ENCODE data around the gene GRIN1. TPM values are rescaled to one million over a fixed set of nuclear protein-coding genes. Genes with fewer than 3 reads are reported as not detected.
A peak's percentile ranks its signal among the peaks of the same experiment; 100 is the strongest.
"Not testable (repeated sequence)": the region's sequence is repeated elsewhere in the genome, so short reads cannot be mapped to it uniquely, and the experiment has no call there.

GRIN1 gene
- polyA plus RNA-seq, 10 donors = 0.07 TPM; not detected in 8

DNA sequence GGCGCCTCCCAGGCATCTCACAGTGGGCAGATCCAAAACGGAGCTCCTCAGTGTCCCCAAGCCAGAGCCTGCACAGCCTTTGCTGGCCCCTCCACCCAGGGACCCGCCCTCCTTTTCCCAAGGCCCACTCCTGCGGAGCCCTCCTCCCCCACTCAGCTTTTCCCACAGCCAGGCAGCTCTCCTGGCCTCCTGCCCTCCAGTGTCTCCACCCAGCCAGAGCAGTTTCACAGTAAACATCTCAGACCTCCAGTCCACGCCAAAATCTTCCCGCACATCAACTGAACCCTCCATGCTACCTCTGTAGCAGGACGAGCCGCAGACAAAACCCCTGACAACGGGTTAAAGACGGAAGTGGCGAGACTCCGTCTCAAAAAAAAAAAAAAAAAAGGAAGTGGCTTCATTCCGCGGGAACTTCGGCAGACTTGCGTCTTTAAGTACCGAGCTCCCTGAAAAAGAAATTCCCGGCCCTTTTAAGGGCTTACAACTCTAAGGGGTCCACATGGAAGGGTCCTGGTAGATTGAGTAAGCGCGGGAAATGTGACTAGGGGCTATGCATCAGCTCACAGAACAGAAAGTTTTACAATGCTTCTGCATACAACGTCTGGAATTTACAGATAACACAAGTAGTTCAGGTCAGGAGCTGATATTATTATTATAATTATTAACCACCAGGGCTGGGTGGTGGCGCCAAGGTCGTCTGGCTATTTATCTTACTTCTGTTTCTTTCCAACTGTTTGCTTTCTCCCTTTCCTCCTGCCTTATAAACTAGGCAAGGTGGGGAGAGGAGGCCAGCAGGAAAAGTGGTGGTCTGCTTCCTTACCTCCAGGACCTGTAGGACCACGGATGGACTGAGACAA is 11.4 kb upstream of the GRIN1 start:
- no peak for DNase-seq

DNA sequence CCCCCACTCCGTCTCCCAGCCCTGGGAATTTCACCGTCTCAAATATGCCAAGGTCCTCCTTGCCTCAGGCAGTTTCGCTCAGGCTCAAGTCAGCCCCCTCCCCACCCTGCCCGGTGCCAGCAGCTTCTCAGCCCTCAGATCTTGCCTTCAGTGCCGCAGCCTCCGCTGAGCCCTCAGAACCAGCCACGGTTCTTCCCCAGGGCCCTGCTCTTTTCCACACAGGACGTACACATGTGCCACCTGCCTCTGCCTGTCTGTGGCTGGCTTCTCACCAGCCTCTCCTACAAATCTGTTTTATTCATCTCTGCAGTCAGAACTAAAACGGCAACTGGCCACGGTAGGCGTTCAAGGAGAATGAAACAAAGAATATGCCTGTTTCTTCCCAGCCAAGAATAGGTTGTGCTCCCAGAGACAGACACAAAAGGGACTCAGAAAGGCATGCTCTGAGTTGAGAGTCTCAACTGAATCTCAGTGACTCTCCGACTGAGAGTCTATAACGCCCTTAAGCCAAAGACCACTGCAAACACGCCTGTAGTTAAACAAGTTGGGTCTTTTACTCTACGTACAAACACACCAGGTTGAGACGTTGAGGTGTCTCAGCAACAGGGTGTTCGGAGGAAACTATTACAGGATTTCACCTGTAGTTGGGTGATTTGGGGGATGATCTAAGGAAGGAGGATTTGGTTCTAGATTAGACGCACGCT is 10.6 kb upstream of the GRIN1 start:
- no peak for DNase-seq

DNA sequence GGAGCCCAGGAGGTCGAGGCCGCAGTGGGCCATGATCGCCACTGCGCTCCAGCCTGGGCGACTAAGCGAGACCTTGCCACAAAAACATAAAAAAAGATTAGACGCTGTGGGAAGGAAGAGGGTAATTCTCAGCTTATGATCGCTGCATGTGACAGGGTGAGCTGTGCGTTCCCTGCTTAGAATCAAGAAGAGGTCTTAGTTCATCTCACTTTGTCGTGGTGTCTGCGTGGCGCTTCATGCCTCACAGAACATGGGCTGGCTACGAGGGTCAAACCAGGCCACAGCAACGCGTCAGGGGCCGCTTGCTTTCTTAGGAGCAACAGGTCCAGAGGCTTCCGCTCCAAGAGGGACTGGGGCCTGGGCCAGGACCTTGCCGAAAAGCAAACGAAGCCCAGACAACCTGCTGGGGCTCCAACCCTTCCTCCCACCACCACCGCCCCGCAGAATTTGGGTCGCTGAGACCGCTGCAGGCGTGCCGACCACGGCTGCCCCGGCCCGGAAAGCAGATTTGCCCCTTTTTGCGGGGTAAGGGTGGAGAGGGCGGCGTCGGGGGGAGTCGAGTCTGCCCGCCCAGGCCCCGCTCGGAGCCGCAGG is 10.0 kb upstream of the GRIN1 start:
- no peak for DNase-seq

DNA sequence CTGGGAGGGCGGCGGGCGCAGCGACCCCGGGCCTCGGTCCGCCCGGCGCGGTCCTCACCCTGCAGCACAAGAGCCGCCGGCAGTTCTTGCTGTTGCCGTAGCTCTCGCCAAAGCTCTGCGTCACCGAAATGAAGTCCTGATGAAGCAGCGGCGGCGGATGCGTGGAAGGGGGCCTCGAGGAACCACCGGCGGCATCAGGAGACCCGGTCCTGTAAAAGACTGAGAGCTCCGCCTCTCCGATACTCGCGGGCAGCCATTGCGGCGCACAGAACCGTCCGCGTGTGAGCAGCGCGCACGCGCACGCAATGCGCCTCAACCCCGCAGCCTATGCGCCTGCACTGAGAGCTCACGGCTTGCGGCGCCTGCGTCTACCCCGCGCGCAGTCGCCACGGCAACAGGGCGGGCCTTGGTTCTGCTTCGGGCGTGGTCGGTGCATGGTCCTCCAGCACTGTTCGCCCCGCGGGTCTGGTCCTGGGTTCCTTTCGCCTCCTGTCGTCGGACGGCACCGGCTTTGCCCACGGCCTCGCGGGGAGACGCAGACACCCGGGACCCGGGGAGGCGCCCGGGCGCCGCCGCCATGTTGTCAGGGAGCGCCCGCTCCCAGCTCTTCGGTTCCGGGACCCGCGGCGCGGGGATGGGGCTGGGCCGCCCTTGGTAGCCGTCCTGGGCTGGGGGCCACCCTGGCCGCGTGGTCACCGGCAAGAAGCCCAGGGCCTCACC is 9.3 kb upstream of the GRIN1 start:
- DNase-seq = peak; percentile 83 to 95 (median 90)

DNA sequence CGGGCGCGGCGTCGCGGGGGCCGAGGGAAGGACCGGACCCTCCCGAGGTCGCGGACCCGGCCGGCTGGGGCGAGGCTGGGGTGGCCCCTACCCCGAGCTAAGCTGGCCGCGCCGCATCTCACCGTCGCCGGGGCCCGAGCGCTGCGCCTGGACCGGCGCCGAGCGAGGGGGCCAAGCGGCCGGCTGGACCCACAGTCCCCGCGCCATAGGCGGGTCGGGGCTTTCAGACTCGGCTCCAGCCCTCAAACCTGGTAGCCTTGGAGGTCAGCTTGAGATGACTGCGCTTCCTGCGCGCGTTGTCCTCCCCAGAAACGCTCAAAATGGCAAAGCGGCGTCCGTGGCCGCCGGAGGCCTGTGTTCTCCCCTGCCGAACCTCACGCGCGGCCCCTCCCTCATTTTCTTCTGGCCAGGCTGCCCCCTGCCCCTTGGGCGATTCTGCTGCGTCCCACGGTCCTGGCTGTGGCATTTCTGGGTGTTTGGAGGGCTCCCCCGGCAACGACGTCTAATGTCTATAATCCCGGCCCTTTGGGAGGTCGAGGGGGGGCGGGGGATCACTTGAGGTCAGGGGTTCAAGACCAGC is 8.7 kb upstream of the GRIN1 start:
- DNase-seq = no peak

DNA sequence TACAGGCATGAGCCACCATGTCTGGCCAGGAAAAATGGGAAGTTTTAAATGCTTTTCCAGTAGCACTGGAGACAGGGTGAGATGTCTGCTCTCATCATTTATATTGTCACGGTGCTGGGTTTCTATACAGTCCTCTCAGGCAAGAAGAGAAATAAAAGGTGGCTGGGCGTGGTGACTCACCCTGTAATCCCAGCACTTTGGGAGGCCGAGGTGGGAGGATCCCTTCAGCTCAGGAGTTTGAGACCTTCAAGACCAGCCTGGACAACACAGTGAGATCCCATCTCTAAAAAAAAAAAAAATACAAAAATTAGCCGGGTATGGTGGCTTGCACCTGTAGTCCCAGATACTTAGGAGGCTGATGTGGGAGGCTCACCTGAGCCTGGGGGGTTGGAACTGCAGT is 4.8 kb upstream of the GRIN1 start:
- no peak for DNase-seq

DNA sequence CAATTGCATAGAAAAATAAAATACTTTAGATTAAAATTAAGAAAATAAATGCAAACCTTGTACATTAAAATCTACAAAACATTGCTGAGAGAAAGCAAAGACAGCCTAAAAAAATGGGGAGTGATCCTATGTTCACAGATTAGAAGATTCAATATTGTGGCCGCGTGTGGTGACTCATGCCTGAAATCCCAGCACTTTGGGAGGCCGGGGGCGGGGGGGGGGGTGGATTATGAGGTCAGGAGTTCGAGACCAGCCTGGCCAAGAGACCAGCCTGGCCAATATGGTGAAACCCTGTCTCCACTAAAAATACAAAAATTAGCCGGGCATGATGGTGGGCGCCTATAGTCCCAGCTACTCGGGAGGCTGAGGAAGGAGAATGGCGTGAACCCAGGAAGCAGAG is 3.8 kb upstream of the GRIN1 start:
- DNase-seq = not testable (repeated sequence)

DNA sequence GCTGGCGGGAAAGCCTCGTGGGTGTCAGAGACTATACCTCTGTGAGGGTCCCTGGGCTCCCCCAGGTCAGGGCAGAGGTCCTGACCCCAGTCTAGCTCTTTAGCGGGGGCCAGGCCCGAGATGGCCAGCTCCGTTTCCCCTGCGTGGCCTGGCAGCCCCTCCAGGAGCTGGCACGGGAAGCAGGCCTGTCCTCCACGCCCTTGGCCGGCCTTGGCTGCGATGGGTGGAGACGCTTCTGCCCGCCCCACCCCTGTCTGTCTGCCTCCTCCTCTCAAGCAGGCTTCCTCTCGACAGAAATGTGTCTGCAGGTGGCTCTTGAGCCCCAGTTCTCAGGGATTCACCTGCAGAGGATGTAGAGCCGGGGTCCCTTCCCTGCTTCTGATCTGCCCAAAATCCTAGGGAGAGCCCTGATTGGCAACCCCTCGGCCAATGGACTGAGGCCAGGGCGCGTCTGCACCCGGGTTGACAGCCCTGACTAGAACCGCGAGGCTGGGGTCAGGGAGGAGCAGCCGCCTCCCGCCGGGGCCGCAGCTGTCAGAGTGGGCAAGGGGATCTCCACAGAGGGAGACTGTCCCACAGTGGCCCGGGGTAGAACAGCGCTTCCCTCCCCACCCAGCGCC is 2.6 kb upstream of the GRIN1 start:
- DNase-seq = no peak

DNA sequence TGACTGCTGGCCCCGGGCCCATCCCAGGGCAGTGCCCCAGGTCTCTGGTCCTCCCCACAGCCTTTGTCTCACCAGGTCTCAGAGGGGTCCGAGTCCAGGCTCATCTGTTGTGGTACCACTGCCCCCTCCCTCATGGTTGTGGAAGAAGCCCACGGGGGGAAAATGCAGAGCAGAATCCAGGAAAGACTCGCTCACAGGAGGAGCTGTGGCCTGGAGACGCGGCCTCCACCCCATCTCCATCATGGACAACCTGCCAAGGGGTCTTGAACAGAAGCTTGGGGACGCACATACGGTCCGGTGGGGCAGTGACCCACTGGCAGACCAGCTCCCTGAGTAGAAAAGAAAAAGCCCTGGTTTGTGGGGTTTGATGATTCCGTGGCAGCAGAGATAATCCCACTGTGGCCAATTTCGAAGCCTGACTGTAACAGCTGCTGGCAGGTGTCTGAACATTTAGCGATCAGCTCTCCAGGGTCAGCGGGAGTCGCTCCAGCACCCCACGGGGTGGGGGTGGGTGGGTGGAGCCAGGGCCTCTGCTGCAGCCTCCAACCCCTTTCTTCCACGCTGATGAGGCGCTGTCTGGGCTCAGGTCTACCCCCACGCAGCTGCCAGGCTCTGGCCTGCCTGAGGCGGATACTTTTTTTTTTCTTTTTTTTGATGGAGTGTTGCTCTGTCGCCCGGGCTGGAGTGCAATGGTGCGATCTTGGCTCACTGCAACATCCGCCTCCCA is 1.9 kb upstream of the GRIN1 start:
- DNase-seq = no peak

DNA sequence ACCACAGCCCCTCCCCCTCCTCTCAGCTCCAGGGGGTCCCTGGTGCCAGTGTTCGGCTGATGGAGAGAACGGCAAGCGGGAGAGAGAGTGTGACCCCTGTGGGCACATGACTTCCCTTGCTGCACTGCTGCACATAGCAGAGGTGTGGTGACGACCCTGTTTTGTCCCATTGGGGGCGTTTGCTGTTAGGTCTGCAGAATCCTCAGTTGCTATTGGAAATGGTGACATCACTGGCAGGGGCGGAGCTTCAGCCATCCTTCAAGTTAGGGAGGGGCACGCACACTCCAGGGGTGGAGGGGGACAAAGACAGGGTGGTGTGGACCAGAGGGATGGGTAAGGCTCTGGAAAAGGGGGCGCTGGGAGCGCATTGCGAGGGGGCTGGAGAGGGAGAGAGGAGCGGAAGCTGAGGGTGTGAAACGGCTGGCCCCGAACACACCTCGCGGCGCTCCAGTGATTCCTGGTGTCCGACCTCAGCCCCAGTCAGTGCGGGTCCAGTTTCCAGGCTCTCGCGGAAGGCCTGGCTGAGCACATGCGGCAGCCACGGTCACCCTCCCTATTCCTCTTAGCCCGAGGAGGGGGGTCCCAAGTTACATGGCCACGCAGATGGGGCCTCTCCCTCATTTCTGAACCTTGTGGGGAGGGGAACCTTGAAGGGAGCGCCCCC is 764 bp upstream of the GRIN1 start:
- DNase-seq = no peak

DNA sequence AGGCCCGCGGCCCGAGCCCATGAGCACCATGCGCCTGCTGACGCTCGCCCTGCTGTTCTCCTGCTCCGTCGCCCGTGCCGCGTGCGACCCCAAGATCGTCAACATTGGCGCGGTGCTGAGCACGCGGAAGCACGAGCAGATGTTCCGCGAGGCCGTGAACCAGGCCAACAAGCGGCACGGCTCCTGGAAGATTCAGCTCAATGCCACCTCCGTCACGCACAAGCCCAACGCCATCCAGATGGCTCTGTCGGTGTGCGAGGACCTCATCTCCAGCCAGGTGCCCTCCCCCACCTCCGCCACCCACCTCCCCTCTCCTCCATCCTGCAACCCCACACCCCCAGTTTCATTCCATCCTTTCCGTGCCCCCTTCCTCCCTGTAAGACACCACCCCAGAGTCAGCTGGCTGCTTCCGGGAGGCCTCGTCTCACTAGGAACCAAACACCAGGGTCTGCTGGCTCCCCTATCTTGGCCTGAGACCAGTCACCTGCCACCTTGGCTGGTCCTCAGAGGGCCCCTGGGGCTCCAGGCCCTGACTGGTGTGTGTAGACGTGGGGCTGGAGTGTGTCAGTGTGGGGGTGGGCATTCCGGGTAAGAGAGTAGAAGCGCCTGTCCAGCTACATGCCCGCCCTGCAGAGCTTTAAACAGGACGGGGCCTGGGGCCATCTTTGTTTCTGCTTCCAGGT is 655 bp downstream of the GRIN1 start:
- DNase-seq = no peak

DNA sequence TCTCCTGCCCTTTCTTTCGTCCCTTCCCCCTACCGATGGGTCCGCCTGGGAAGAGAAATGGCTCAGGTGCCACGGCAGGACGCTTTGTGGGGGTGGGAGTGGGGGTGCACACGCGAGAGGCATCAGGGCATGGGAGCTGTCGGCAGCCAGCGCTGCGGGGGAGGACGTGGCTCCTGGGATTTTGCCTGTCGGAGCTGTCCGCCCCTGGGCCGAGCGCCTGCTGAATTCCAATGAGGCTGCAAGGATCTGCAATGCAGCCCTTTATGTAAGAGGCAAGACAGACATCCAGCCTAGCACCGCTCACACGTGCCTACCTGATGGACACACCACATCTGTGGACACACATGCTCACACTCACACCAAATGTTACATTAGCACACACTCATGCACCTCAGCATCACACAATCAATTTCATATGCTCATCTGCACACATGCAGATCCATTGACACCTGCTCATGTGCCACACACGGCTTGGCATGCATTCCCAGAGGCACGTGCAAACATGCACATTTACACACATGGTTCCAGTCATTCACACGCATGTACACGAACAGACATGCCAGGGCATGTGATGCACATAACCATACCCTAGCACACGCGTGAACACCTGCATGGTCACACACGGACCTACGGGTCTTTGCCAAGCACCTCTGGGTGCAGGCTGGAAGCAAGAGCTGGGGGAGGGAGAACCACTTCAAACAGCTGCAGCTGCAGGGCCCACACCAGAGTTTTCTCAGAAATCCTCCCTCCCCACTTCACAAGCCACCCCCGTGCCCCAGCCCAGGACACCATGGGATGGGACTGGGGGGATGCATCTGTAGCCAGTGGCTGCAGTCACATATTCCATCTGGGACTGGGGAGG is 1.4 kb downstream of the GRIN1 start:
- no peak for DNase-seq

DNA sequence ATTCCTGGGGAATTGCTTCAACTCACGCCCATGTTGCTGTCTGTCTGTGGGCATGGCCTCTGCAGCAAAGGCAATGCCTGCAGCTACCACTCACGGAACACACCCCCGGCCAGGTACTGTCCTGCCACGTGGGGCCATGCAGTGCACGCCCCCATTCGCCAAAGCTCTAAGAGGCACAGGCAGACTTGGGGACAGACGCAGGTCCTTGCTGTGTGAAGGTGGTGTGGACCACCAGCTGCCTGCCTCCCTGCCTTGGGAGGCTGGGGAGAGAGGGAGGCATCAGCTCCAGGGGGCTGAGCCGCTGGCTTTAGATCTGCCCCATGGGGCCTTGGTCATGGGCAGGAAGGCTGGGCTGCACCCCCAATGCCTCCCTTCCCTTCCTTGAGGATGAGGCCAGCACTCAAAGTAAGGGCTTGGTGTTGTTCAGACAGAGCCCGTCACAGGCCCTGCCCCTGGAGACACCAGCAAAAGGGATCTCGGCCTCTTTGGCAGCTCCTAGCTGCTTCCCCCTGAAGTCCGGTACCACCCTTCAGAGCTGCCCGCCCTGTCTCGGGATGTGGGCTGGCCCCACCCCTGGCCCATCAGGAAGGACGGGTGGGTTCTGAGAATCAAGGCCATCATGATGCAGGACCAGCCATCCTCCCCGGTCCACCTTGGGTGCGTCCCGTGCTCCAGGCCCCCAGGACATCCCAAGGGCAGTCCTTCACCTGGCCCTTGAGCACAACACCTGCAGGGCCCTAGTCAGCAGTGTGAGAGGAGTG is 2.3 kb downstream of the GRIN1 start:
- no peak for DNase-seq

DNA sequence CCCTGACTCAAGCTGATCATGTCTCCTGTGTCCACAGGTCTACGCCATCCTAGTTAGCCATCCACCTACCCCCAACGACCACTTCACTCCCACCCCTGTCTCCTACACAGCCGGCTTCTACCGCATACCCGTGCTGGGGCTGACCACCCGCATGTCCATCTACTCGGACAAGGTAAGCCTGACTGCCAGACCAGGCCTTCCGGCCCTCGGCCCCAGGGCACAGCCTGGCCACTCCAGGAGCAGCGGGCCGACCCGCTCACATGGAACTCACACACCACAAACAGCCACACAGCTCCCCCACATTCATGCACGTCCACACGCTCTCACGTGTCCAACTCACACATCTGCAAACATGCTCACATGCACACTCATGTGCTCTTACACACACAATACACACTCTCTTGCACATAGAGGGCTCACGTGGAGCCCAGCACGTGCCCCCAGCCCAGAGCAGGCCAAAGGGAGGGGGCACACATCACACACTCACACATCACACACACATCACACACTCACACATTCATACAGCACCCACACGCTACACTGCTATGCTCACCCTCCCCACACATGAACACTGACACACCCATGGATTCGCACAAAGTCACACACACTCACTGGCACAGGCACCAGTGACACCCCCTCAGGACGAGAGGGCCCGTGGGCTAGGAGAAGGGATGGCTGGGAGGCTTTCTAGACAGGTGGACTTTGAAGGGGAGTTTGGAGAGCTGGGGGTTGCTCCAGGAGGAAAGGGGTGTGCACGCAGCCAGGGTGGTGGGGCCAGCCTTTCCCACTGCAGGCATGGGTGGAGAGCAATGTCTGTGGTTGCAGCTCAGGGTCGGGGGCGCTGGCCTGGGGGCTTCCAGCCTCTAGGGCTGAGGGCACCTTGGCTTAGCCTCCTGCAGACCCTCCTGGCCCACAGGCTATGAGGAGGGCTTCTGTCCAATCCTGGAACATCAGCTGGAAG is 3.3 kb downstream of the GRIN1 start:
- no peak for DNase-seq

DNA sequence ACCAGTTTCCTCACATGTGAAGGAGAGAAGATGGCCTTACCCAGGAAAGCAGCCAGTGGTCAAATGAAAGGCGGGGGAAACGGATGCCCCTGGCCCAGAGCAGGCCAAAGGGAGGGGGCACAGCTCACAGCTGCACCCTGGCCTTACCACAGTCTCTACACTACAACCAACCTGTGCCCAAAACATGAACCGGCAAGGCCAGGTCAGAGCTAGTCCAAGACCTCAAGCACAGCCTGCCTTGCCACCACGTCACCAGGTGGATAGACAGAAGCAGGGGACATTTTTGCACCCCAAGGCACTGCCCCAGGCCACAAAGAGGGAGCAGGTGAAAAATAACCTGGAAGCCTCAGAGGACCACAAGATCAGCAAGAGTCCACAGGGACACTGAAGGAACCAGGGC is 4.5 kb downstream of the GRIN1 start:
- DNase-seq = no peak

DNA sequence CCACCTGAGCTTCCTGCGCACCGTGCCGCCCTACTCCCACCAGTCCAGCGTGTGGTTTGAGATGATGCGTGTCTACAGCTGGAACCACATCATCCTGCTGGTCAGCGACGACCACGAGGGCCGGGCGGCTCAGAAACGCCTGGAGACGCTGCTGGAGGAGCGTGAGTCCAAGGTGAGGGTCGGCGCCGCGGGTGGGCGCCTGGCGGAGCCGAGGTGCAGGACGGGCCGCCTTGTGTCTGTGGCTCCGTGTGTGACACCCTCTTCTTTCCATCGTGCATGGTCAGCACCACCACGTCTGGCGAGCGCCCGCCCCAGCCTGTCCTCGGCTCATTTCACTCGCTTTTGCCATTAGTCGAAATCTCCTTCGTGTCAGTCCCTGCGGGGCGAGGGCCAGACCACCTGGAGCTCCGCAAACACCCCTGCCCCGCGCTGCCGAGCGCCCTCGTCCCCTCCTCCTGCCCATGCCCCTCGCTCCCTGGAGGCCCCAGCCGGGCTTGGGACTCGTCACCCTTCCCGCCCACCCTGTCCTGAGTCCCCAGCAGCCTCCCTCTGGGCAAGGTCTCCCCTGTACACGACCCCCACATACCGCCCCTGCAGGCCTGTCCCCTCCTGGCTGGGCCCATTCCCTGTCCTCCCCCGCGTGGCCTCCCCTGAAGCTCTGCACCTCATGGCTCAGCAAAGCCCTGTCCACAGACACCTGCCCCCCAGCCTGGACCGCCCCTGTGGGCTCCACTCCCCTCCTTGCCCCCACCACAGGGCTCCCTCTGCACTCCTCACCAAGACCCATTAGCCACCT is 7.0 kb downstream of the GRIN1 start:
- no peak for DNase-seq

Data from muscle of back (tissue), 11 donors.